Keratinocyte (primary cell): Measurements from ENCODE around the gene FAM199X. TPM values are rescaled to one million over a fixed set of nuclear protein-coding genes. Genes with fewer than 3 reads are reported as not detected.

Source experiments
- DNase-seq: peaks from one replicate; pipeline ENCODE4 v3.0.0-alpha.2; 2011; ENCODE audit warnings: low read depth, missing footprints, low spot score
- FAIRE-seq: peaks from 2 replicates; lab custom pipeline; 2011; peaks lifted over from hg19 to GRCh38; lab: Jason Lieb, UNC
- H2AFZ ChIP-seq: 2 replicates; pipeline ENCODE4 v1.6.0; 2012; ENCODE audit warnings: low read length, control low read depth, inconsistent platforms; ENCODE audit not compliant: control insufficient read depth
- H3K27ac ChIP-seq: 2 replicates; pipeline ENCODE4 v1.5.1; 2011; ENCODE audit warnings: low read length; ENCODE audit not compliant: control insufficient read depth, insufficient read depth
- H3K27me3 ChIP-seq: 3 replicates; pipeline ENCODE4 v1.6.0; 2011; ENCODE audit warnings: low read length; ENCODE audit not compliant: control insufficient read depth, insufficient read depth; ENCODE audit errors: extremely low read depth
- H3K36me3 ChIP-seq, 2 experiments: 2 replicates in 1 of 2; 3 replicates in 1 of 2; pipeline ENCODE4 v1.5.1; 2011; ENCODE audit warnings: low read length in 2 of 2, mild to moderate bottlenecking in 1 of 2; ENCODE audit not compliant: control insufficient read depth in 2 of 2, insufficient read depth in 2 of 2; ENCODE audit errors: extremely low read depth in 1 of 2
- H3K4me1 ChIP-seq: 3 replicates; pipeline ENCODE4 v1.5.1; 2011; ENCODE audit warnings: low read length; ENCODE audit not compliant: control insufficient read depth, insufficient read depth; ENCODE audit errors: extremely low read depth
- H3K4me2 ChIP-seq: 3 replicates; pipeline ENCODE4 v1.6.0; 2011; ENCODE audit warnings: low read depth, low read length; ENCODE audit not compliant: control insufficient read depth, insufficient read depth; ENCODE audit errors: extremely low read depth
- H3K4me3 ChIP-seq, 3 experiments: fragments of 200-600 bp in 1 of 3; sonication (generic) in 1 of 3; 2 replicates in 2 of 3; 3 replicates in 1 of 3; pipeline ENCODE4 v1.5.1; 2011 to 2016; ENCODE audit warnings: low read length in 3 of 3, mild to moderate bottlenecking in 3 of 3, control low read depth in 2 of 3, inconsistent platforms in 1 of 3, low read depth in 1 of 3, mixed read lengths in 1 of 3, mixed run types in 1 of 3, moderate library complexity in 1 of 3; ENCODE audit not compliant: control insufficient read depth in 2 of 3, insufficient read depth in 2 of 3; ENCODE audit errors: extremely low read depth in 1 of 3
- H3K79me2 ChIP-seq: 2 replicates; pipeline ENCODE4 v1.6.0; 2012; ENCODE audit warnings: low read length; ENCODE audit not compliant: control insufficient read depth, insufficient read depth
- H3K9ac ChIP-seq: 3 replicates; pipeline ENCODE4 v1.6.0; 2011; ENCODE audit warnings: low read length; ENCODE audit not compliant: control insufficient read depth, insufficient read depth; ENCODE audit errors: extremely low read depth
- H3K9me1 ChIP-seq: 3 replicates; pipeline ENCODE4 v1.6.0; 2011; ENCODE audit warnings: low read length; ENCODE audit not compliant: control insufficient read depth, insufficient read depth; ENCODE audit errors: extremely low read depth
- H3K9me3 ChIP-seq: 2 replicates; pipeline ENCODE4 v1.5.1; 2012; ENCODE audit warnings: low read depth, low read length; ENCODE audit not compliant: control insufficient read depth
- H4K20me1 ChIP-seq: 3 replicates; pipeline ENCODE4 v1.6.0; 2011; ENCODE audit warnings: low read length; ENCODE audit not compliant: control insufficient read depth, insufficient read depth; ENCODE audit errors: extremely low read depth
- EZH2 ChIP-seq: IDR thresholded peaks from one replicate; pipeline ENCODE4 v1.6.1; 2012; ENCODE audit warnings: inconsistent platforms, mild to moderate bottlenecking, low read length, moderate library complexity
- dilution Hi-C: fragments of 300-500 bp; cut with MboI; formaldehyde crosslinking; loops from one replicate; pipeline ENCODE4 v1.7.0; 2020; ENCODE audit warnings: low sequenced_read_pairs; ENCODE audit not compliant: extremely low pct_ligation_motif_present
- polyA plus RNA-seq, 5 experiments: library from polyadenylated mRNA; depleted of rRNA in 3 of 5; stranded (reverse) in 3 of 5; stranded (forward) in 1 of 5; unstranded in 1 of 5; fragments of >200 nt; gene quantifications; 1 replicate in 1 of 5; 2 replicates in 3 of 5; 3 replicates in 1 of 5; pipeline versions ENCODE4 v1.2.1 to v1.2.3, GENCODE V29; 2011 to 2012; ENCODE audit warnings: missing spikeins in 2 of 5, low read depth in 1 of 5, low replicate concordance in 1 of 5
- TF ChIP-seq, protein P1 (sequence below), 3 experiments: IDR thresholded peaks in 1 of 3; conservative IDR thresholded peaks in 1 of 3; optimal IDR thresholded peaks in 1 of 3; 2 replicates in 2 of 3; 3 replicates in 1 of 3; pipeline versions ENCODE3 to v1.5.1; 2011; ENCODE audit warnings: low read length in 3 of 3, mild to moderate bottlenecking in 3 of 3, moderate library complexity in 2 of 3, control low read depth in 1 of 3, inconsistent platforms in 1 of 3; ENCODE audit not compliant: insufficient read depth in 2 of 3; ENCODE audit errors: extremely low read depth in 1 of 3

FAM199X gene
- polyA plus RNA-seq, 1 donor (not counting 4 experiments of a cell fraction or from before 2014, with no cell fraction given): 16.1 TPM

DNA sequence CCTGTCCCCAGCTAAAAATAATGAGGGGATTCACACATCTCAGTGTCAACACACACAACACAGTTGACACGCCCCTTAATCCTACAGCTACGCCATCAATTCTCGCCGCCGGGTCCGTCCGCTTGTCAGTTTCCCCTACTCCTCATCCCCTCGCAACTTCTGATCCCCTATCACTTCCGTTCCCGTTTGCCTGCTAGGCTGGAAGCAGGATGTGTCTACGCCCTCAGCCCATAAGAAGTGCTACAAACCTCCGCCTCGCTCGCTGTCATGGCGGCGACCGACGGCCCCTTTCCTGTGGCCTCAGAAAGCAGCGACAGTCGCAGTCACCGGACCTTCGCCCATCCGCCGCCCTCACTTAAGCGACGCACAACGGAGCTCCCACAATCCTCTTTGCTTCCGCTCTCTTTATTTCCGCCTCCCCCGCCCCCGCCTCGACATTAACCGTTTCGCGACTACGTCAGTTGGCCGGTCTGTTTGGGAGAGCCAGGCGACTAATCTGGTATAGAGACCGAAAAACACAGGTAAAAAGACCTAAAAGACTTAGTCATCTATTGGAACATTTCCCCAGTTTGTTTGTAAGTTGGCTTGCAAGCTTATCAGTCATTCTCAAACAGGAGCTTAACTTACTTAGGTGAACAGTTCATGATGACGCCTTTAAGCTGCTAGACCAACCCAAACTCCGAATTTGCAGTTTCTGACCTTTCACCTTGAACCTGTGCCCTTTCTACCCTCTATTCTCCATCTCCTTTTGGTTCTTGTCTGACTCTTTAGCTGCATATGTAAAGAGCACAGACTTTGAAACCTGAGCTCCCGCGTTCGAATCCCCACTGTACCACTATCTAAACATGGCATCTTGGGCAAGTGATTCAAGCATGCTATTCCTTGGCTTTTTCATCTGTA, 9.4 kb upstream of the FAM199X start, which contains the start of gene SLC25A53:
Gene SLC25A53 (minus strand): TSS at position 380 of the 900 bp plus-strand sequence. CDS start 51,752 bp downstream, outside the sequence.
- Histone ChIP-seq H3K4me2 (peak within 1 kb of the TSS; percentile 78), H3K79me2 (peaks cover 4% of the 10 kb centered on the region), H2AFZ (peak within 1 kb of the TSS; percentile 94), H3K36me3 (no peaks in the 10 kb centered on the region), H3K4me1 (no peaks in the 10 kb centered on the region), H4K20me1 (no peaks in the 10 kb centered on the region), H3K27ac (peak within 1 kb of the TSS; percentile 90), H3K9ac (peak within 1 kb of the TSS; percentile 86), H3K9me3 (no peaks in the 10 kb centered on the region), H3K4me3 (peak within 1 kb of the TSS; percentile 64 to 83 (median 83)), H3K9me1 (no peaks in the 10 kb centered on the region), H3K27me3 (no peaks in the 10 kb centered on the region)
- no peak for TF ChIP-seq EZH2
- TF ChIP-seq, protein P1, sequence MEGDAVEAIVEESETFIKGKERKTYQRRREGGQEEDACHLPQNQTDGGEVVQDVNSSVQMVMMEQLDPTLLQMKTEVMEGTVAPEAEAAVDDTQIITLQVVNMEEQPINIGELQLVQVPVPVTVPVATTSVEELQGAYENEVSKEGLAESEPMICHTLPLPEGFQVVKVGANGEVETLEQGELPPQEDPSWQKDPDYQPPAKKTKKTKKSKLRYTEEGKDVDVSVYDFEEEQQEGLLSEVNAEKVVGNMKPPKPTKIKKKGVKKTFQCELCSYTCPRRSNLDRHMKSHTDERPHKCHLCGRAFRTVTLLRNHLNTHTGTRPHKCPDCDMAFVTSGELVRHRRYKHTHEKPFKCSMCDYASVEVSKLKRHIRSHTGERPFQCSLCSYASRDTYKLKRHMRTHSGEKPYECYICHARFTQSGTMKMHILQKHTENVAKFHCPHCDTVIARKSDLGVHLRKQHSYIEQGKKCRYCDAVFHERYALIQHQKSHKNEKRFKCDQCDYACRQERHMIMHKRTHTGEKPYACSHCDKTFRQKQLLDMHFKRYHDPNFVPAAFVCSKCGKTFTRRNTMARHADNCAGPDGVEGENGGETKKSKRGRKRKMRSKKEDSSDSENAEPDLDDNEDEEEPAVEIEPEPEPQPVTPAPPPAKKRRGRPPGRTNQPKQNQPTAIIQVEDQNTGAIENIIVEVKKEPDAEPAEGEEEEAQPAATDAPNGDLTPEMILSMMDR (optimal IDR thresholded peaks at IDR 0.05 in 1 of 3, IDR thresholded peaks at IDR 0.05 in 1 of 3, conservative IDR thresholded peaks at IDR 0.05 in 1 of 3; ENCODE audit: extremely low read depth in 1 of 3, insufficient read depth in 2 of 3, low read length in 3 of 3): no peak
- DNase-seq: no peak
- peak; percentile 53 for FAIRE-seq
- dilution Hi-C loops: no loop called here

DNA sequence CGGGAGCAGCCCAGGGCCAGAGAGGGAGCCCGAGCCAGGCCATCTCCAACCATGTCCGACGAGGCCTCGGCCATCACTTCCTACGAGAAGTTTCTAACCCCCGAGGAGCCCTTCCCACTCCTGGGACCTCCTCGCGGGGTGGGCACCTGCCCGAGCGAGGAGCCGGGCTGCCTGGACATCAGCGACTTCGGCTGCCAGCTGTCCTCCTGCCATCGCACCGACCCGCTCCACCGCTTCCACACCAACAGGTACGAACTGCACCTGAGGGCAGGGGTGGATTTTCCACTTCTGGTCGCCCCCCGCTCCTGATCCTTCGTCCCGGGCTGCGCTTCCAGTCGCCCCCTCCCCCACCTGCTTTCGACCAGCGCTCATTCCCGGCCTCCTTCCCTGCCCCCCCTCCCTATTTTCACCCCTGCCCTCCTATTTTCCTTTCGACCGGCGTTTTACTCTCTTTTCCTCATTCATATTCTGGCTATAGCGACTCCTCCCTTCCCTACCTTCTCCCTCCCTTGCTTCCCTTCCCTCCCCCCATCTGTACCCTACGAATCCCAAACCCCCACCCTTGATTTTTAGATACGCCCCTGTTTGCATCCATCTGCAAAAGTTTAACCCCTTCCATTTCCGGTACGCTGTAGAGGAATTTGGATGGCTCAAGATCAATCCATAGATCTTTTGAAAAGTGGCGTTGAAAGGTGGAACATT, 633 bp downstream of the FAM199X start:
- Histone ChIP-seq H3K79me2 (peaks cover 43% of the 10 kb centered on the region), H4K20me1 (no peaks in the 10 kb centered on the region), H3K27ac (peak overlapping the region; percentile 36), H3K36me3 (no peaks in the 10 kb centered on the region), H3K9ac (peak overlapping the region; percentile 71), H2AFZ (peak overlapping the region; percentile 61), H3K4me3 (peak overlapping the region; percentile 63 to 86 (median 68)), H3K27me3 (no peaks in the 10 kb centered on the region), H3K4me2 (peak overlapping the region; percentile 63), H3K4me1 (no peaks in the 10 kb centered on the region), H3K9me3 (no peaks in the 10 kb centered on the region), H3K9me1 (no peaks in the 10 kb centered on the region)
- no peak for FAIRE-seq
- dilution Hi-C loops: no loop called here
- TF ChIP-seq, protein P1 (optimal IDR thresholded peaks at IDR 0.05 in 1 of 3, IDR thresholded peaks at IDR 0.05 in 1 of 3, conservative IDR thresholded peaks at IDR 0.05 in 1 of 3; ENCODE audit: extremely low read depth in 1 of 3, insufficient read depth in 2 of 3, low read length in 3 of 3): no peak
- no peak for TF ChIP-seq EZH2
- DNase-seq: no peak
